Measurements from ENCODE around the gene UBL7. TPM values are rescaled to one million over a fixed set of nuclear protein-coding genes. Genes with fewer than 3 reads are reported as not detected.

UBL7 gene
- total and polyA plus RNA-seq, 4 donors = 12.7 to 19.5 (median 18.2) TPM

DNA sequence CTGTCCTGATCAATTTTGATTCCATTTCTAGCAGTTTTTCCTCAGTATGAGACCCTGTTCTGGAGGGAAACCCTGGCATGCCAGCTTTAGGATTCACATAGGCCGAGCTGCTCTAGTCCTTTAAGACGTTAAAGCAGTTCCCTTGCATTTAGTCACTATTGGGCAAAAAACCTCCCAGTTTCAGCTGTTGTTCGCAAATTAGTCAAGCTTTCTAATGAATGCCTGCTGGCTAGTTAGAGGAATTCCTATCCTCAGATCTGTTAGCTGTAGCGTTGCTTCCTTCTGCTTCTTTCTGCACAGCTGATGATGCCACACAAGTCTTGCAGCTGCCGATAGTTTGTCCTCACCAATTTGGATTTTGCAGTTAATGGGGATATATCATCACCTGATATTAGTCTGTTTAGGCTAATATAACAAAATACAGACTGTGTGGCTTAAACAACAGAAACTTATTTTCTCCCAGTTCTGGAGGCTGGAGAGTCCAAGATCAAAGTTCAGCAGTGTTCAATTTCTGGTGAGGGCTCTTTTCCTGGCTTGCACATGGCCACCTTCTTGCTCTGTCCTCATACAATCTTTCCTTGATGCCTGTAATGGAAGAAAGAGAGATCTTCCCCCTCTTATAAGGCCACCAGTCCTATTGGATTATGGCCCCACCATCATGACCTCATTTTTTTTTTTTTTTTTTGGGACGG lies 7.5 kb upstream of the UBL7 start:
- TF ChIP-seq HNF4G (IDR thresholded peaks at IDR 0.05) (no peak), GABPA (IDR thresholded peaks at IDR 0.05 in 1 of 2, conservative IDR thresholded peaks at IDR 0.05 in 1 of 2) (no peak), RXRA (IDR thresholded peaks at IDR 0.05) (no peak), NR2F2 (IDR thresholded peaks at IDR 0.05) (no peak), YY1 (IDR thresholded peaks at IDR 0.05) (no peak), TAF1 (conservative IDR thresholded peaks at IDR 0.05) (no peak), JUND (IDR thresholded peaks at IDR 0.05) (no peak), RAD21 (IDR thresholded peaks at IDR 0.05) (no peak), HNF4A (conservative IDR thresholded peaks at IDR 0.05) (no peak), SP1 (IDR thresholded peaks at IDR 0.05) (no peak), EGR1 (IDR thresholded peaks at IDR 0.05; ENCODE audit: low read depth in 2 of 2) (no peak)
- TF ChIP-seq, protein P1, sequence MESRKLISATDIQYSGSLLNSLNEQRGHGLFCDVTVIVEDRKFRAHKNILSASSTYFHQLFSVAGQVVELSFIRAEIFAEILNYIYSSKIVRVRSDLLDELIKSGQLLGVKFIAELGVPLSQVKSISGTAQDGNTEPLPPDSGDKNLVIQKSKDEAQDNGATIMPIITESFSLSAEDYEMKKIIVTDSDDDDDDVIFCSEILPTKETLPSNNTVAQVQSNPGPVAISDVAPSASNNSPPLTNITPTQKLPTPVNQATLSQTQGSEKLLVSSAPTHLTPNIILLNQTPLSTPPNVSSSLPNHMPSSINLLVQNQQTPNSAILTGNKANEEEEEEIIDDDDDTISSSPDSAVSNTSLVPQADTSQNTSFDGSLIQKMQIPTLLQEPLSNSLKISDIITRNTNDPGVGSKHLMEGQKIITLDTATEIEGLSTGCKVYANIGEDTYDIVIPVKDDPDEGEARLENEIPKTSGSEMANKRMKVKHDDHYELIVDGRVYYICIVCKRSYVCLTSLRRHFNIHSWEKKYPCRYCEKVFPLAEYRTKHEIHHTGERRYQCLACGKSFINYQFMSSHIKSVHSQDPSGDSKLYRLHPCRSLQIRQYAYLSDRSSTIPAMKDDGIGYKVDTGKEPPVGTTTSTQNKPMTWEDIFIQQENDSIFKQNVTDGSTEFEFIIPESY (IDR thresholded peaks at IDR 0.05) = no peak
- TF ChIP-seq, protein P2, sequence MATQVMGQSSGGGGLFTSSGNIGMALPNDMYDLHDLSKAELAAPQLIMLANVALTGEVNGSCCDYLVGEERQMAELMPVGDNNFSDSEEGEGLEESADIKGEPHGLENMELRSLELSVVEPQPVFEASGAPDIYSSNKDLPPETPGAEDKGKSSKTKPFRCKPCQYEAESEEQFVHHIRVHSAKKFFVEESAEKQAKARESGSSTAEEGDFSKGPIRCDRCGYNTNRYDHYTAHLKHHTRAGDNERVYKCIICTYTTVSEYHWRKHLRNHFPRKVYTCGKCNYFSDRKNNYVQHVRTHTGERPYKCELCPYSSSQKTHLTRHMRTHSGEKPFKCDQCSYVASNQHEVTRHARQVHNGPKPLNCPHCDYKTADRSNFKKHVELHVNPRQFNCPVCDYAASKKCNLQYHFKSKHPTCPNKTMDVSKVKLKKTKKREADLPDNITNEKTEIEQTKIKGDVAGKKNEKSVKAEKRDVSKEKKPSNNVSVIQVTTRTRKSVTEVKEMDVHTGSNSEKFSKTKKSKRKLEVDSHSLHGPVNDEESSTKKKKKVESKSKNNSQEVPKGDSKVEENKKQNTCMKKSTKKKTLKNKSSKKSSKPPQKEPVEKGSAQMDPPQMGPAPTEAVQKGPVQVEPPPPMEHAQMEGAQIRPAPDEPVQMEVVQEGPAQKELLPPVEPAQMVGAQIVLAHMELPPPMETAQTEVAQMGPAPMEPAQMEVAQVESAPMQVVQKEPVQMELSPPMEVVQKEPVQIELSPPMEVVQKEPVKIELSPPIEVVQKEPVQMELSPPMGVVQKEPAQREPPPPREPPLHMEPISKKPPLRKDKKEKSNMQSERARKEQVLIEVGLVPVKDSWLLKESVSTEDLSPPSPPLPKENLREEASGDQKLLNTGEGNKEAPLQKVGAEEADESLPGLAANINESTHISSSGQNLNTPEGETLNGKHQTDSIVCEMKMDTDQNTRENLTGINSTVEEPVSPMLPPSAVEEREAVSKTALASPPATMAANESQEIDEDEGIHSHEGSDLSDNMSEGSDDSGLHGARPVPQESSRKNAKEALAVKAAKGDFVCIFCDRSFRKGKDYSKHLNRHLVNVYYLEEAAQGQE (IDR thresholded peaks at IDR 0.05) = no peak
- TF ChIP-seq, protein P3, sequence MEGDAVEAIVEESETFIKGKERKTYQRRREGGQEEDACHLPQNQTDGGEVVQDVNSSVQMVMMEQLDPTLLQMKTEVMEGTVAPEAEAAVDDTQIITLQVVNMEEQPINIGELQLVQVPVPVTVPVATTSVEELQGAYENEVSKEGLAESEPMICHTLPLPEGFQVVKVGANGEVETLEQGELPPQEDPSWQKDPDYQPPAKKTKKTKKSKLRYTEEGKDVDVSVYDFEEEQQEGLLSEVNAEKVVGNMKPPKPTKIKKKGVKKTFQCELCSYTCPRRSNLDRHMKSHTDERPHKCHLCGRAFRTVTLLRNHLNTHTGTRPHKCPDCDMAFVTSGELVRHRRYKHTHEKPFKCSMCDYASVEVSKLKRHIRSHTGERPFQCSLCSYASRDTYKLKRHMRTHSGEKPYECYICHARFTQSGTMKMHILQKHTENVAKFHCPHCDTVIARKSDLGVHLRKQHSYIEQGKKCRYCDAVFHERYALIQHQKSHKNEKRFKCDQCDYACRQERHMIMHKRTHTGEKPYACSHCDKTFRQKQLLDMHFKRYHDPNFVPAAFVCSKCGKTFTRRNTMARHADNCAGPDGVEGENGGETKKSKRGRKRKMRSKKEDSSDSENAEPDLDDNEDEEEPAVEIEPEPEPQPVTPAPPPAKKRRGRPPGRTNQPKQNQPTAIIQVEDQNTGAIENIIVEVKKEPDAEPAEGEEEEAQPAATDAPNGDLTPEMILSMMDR (IDR thresholded peaks at IDR 0.05; ENCODE audit: low read depth, low read length, missing input control) = no peak
- TF ChIP-seq, protein P4, sequence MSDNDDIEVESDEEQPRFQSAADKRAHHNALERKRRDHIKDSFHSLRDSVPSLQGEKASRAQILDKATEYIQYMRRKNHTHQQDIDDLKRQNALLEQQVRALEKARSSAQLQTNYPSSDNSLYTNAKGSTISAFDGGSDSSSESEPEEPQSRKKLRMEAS (IDR thresholded peaks at IDR 0.05) = no peak
- no peak overlapping the region for H3K27ac ChIP-seq (ENCODE audit: low read depth in 1 of 2, low read length in 2 of 2)
- no peaks in the 10 kb centered on the region for H3K9me3 ChIP-seq (ENCODE audit: control insufficient read depth in 4 of 4, low read length in 3 of 4)
- no peaks in the 10 kb centered on the region for H3K4me1 ChIP-seq (ENCODE audit: control insufficient read depth in 4 of 4, insufficient read depth in 4 of 4, low read length in 3 of 4)
- H3K36me3 ChIP-seq (ENCODE audit: control insufficient read depth in 4 of 4, insufficient read depth in 3 of 4, low read depth in 1 of 4, low read length in 3 of 4) = peaks cover 0 to 3% (median under 1%) of the 10 kb centered on the region in 4 donors
- no peaks in the 10 kb centered on the region for H3K27me3 ChIP-seq (ENCODE audit: control insufficient read depth in 4 of 4, insufficient read depth in 4 of 4, low read length in 3 of 4)
- no peak overlapping the region for H3K9ac ChIP-seq (ENCODE audit: low read depth in 1 of 2, low read length in 2 of 2)
- DNase-seq (ENCODE audit: low spot score) = no peak
- H3K4me3 ChIP-seq (ENCODE audit: low read depth in 1 of 3, low read length in 3 of 3) = no peak overlapping the region
- WGBS = 96% methylated on average over 6 of the region's 6 CpGs

DNA sequence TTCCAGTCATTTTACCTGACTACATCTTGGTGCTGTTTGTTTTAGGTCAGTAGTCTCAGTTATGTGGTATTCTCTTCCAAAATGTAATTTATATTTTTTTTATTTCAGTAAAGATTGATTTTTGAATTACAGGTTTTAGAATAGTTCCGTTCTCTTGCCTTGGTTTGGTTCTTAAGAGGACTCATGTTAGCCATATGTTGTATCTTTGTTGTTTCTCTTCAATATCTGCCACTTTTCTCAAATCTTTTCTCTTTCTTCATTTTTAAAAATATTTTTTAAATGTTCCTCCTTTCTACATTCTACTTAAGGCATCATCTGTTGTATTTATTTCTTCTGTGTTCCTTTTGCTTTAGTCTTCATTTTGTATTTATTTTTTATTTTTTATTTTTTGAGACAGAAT lies 5.6 kb upstream of the UBL7 start:
- no peak for DNase-seq (ENCODE audit: low spot score)

More for the DNA sequence above, 5.6 kb upstream of the UBL7 start:
- Histone ChIP-seq H3K9ac (ENCODE audit: low read depth in 1 of 2, low read length in 2 of 2) (no peak overlapping the region), H3K36me3 (ENCODE audit: control insufficient read depth in 4 of 4, insufficient read depth in 3 of 4, low read depth in 1 of 4, low read length in 3 of 4) (peaks cover 0 to 3% (median under 1%) of the 10 kb centered on the region in 4 donors), H3K4me3 (ENCODE audit: low read depth in 1 of 3, low read length in 3 of 3) (no peak overlapping the region), H3K9me3 (ENCODE audit: control insufficient read depth in 4 of 4, low read length in 3 of 4) (no peaks in the 10 kb centered on the region), H3K4me1 (ENCODE audit: control insufficient read depth in 4 of 4, insufficient read depth in 4 of 4, low read length in 3 of 4) (peaks cover 4 to 9% (median 6%) of the 10 kb centered on the region in 4 donors), H3K27ac (ENCODE audit: low read depth in 1 of 2, low read length in 2 of 2) (no peak overlapping the region), H3K27me3 (ENCODE audit: control insufficient read depth in 4 of 4, insufficient read depth in 4 of 4, low read length in 3 of 4) (no peaks in the 10 kb centered on the region)
- TF ChIP-seq SP1 (IDR thresholded peaks at IDR 0.05) (no peak), RAD21 (IDR thresholded peaks at IDR 0.05) (no peak), TAF1 (conservative IDR thresholded peaks at IDR 0.05) (no peak), JUND (IDR thresholded peaks at IDR 0.05) (no peak), FOXA1 (IDR thresholded peaks at IDR 0.05) (no peak), GABPA (IDR thresholded peaks at IDR 0.05 in 1 of 2, conservative IDR thresholded peaks at IDR 0.05 in 1 of 2) (no peak)
- TF ChIP-seq, protein P3 (IDR thresholded peaks at IDR 0.05; ENCODE audit: low read depth, low read length, missing input control) = no peak
- TF ChIP-seq, protein P4 (IDR thresholded peaks at IDR 0.05) = no peak
- TF ChIP-seq, protein P5, sequence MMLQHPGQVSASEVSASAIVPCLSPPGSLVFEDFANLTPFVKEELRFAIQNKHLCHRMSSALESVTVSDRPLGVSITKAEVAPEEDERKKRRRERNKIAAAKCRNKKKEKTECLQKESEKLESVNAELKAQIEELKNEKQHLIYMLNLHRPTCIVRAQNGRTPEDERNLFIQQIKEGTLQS (IDR thresholded peaks at IDR 0.05) = no peak
- TF ChIP-seq, protein P1 (IDR thresholded peaks at IDR 0.05) = no peak
- WGBS = 100% methylated on average over 1 of the region's 1 CpG
